NOMO-1 (cell line): ENCODE results near the gene WDFY4.

Experiments used
- DNase-seq, 2 experiments: peaks; one replicate each; lab custom pipeline; 2025; ENCODE audit not compliant: unreplicated experiment in 2 of 2; lab: John Stamatoyannopoulos, UW

The WDFY4 gene

GRCh38 chr10:48684463-48684791, 246 bp upstream of the WDFY4 start:
- no peak for DNase-seq

GRCh38 chr10:48685731-48686130, 1.1 kb downstream of the WDFY4 start:
- no peak for DNase-seq

GRCh38 chr10:48690791-48691660, 6.4 kb downstream of the WDFY4 start:
- no peak for DNase-seq

- DNase-seq: no peak
Measured at GRCh38 chr10:48691812-48692528, 7.3 kb downstream of the WDFY4 start.

GRCh38 chr10:48692748-48693147, 8.1 kb downstream of the WDFY4 start:
- no peak for DNase-seq

- no peak for DNase-seq
Measured at GRCh38 chr10:48693206-48693605, 8.5 kb downstream of the WDFY4 start.

GRCh38 chr10:48694371-48695030, 9.8 kb downstream of the WDFY4 start:
- DNase-seq: no peak

GRCh38 chr10:48695636-48696534, 11.2 kb downstream of the WDFY4 start:
- no peak for DNase-seq

- DNase-seq: no peak
Measured at GRCh38 chr10:48696535-48696873, 11.8 kb downstream of the WDFY4 start.

GRCh38 chr10:48697091-48697490, 12.4 kb downstream of the WDFY4 start:
- no peak for DNase-seq

GRCh38 chr10:48697821-48698764, 13.4 kb downstream of the WDFY4 start:
- DNase-seq: no peak

- DNase-seq: no peak
Measured at GRCh38 chr10:48699011-48699627, 14.4 kb downstream of the WDFY4 start.

- DNase-seq: no peak
Measured at GRCh38 chr10:48700071-48700470, 15.4 kb downstream of the WDFY4 start.

GRCh38 chr10:48700493-48700892, 15.8 kb downstream of the WDFY4 start:
- DNase-seq: no peak

GRCh38 chr10:48701139-48701901, 16.6 kb downstream of the WDFY4 start:
- no peak for DNase-seq

GRCh38 chr10:48701941-48702340, 17.3 kb downstream of the WDFY4 start:
- DNase-seq: no peak

- no peak for DNase-seq
Measured at GRCh38 chr10:48703531-48704122, 19.0 kb downstream of the WDFY4 start.

- no peak for DNase-seq
Measured at GRCh38 chr10:48704156-48704555, 19.5 kb downstream of the WDFY4 start.
